IMR-90 (cell line): ENCODE data around the gene CEACAM7. TPM values are rescaled to one million over a fixed set of nuclear protein-coding genes. Genes with fewer than 3 reads are reported as not detected.

Source experiments
- ATAC-seq: fragments of 200-7000 bp; cut with Tn5 transposase; 2 replicates; pipeline ENCODE4 v1.9.1; 2020; ENCODE audit warnings: low read depth, mild to moderate bottlenecking, moderate library complexity
- BruUV-seq: library from RNA; stranded (reverse); fragments of 400-500 nt; replicated peaks from 2 replicates; lab custom pipeline; 2021; lab: Mats Ljungman, UMichigan
- CTCF ChIA-PET: fragments of 300-600 bp; formaldehyde crosslinking; extraction: SDS; loops from one replicate; lab custom pipeline; 2021; ENCODE audit warnings: antibody characterized with exemption; lab: Yijun Ruan, JAX
- POLR2A ChIA-PET: fragments of 300-600 bp; sonication (Branson Sonifier 250); formaldehyde crosslinking; loops from one replicate; lab custom pipeline; 2022; ENCODE audit warnings: antibody characterized with exemption; ENCODE audit not compliant: unreplicated experiment; lab: Charles Lee
- DNase-seq: peaks from one replicate; pipeline ENCODE4 v3.0.0; 2013
- H2AFZ ChIP-seq: replicated peaks from 2 replicates; pipeline ENCODE3; 2013; ENCODE audit warnings: low read length, mild to moderate bottlenecking; ENCODE audit not compliant: poor library complexity
- H2AK5ac ChIP-seq: 2 replicates; pipeline ENCODE4 v1.6.1; 2013; ENCODE audit warnings: low read depth, low read length, inconsistent platforms
- H2AK9ac ChIP-seq: replicated peaks from 2 replicates; pipeline ENCODE3; 2013; ENCODE audit warnings: mild to moderate bottlenecking, low read depth, low read length, moderate library complexity; ENCODE audit not compliant: poor library complexity
- H2BK120ac ChIP-seq: 2 replicates; pipeline ENCODE4 v1.6.1; 2013; ENCODE audit warnings: low read depth, low read length, inconsistent platforms
- H2BK15ac ChIP-seq: 3 replicates; pipeline ENCODE4 v1.6.1; 2013; ENCODE audit warnings: low read depth, low read length, inconsistent platforms
- H2BK20ac ChIP-seq: 2 replicates; pipeline ENCODE4 v1.6.1; 2013; ENCODE audit warnings: low read depth, mild to moderate bottlenecking, inconsistent platforms, low read length, moderate library complexity
- H2BK5ac ChIP-seq: 2 replicates; pipeline ENCODE4 v1.6.1; 2013; ENCODE audit warnings: mild to moderate bottlenecking, low read depth, low read length, inconsistent platforms; ENCODE audit not compliant: poor library complexity, severe bottlenecking
- H3K14ac ChIP-seq: replicated peaks from 2 replicates; pipeline ENCODE4 v1.6.1; 2013; ENCODE audit warnings: low read depth, low read length, inconsistent platforms
- H3K18ac ChIP-seq: 2 replicates; pipeline ENCODE4 v1.6.1; 2013; ENCODE audit warnings: low read depth, low read length, control low read depth
- H3K23ac ChIP-seq: 2 replicates; pipeline ENCODE4 v1.6.1; 2013; ENCODE audit warnings: low read depth, low read length, inconsistent platforms
- H3K27ac ChIP-seq: 2 replicates; pipeline ENCODE4 v1.5.1; 2013; ENCODE audit warnings: mild to moderate bottlenecking, control low read depth, low read length; ENCODE audit not compliant: insufficient read depth
- H3K27me3 ChIP-seq: 2 replicates; pipeline ENCODE4 v1.6.1; 2013; ENCODE audit warnings: low read length; ENCODE audit not compliant: control insufficient read depth, insufficient read depth
- H3K36me3 ChIP-seq: 2 replicates; pipeline ENCODE4 v1.6.1; 2013; ENCODE audit warnings: low read length, mixed read lengths; ENCODE audit not compliant: control insufficient read depth, insufficient read depth
- H3K4ac ChIP-seq: 2 replicates; pipeline ENCODE4 v1.6.1; 2013; ENCODE audit warnings: low read depth, low read length, inconsistent platforms
- H3K4me1 ChIP-seq: 2 replicates; pipeline ENCODE4 v1.6.1; 2013; ENCODE audit warnings: low read length, mixed read lengths; ENCODE audit not compliant: control insufficient read depth, insufficient read depth
- H3K4me2 ChIP-seq: 2 replicates; pipeline ENCODE4 v1.6.1; 2013; ENCODE audit warnings: low read depth, mild to moderate bottlenecking, control low read depth, low read length, moderate library complexity
- H3K4me3 ChIP-seq: 2 replicates; pipeline ENCODE4 v1.5.1; 2013; ENCODE audit warnings: low read depth, mild to moderate bottlenecking, control low read depth, low read length, moderate library complexity; ENCODE audit not compliant: insufficient read depth
- H3K56ac ChIP-seq: 2 replicates; pipeline ENCODE4 v1.6.1; 2013; ENCODE audit warnings: low read length, inconsistent platforms; ENCODE audit not compliant: insufficient read depth; ENCODE audit errors: extremely low read depth
- H3K79me1 ChIP-seq, 2 experiments: 2 replicates each; pipeline ENCODE4 v1.6.1; 2013; ENCODE audit warnings: low read length in 2 of 2, inconsistent platforms in 1 of 2, low read depth in 1 of 2
- H3K9ac ChIP-seq: 2 replicates; pipeline ENCODE4 v1.6.1; 2013; ENCODE audit warnings: low read depth, low read length, control low read depth
- H3K9me1 ChIP-seq: 2 replicates; pipeline ENCODE4 v1.6.1; 2013; ENCODE audit warnings: low read length, inconsistent platforms; ENCODE audit not compliant: insufficient read depth
- H3K9me3 ChIP-seq: 2 replicates; pipeline ENCODE4 v1.6.1; 2013; ENCODE audit warnings: low read length; ENCODE audit not compliant: control insufficient read depth, insufficient read depth
- H4K20me1 ChIP-seq: 2 replicates; pipeline ENCODE4 v1.6.1; 2013; ENCODE audit warnings: low read length, inconsistent platforms; ENCODE audit not compliant: insufficient read depth
- H4K5ac ChIP-seq: 2 replicates; pipeline ENCODE4 v1.6.1; 2013; ENCODE audit warnings: mild to moderate bottlenecking, low read depth, low read length, control low read depth
- H4K8ac ChIP-seq, 2 experiments: 2 replicates each; pipeline ENCODE4 v1.6.1; 2013; ENCODE audit warnings: low read depth in 2 of 2, low read length in 2 of 2, control low read depth in 1 of 2, inconsistent platforms in 1 of 2
- H4K91ac ChIP-seq: 2 replicates; pipeline ENCODE4 v1.6.1; 2013; ENCODE audit warnings: low read depth, low read length, inconsistent platforms; ENCODE audit not compliant: insufficient read depth
- CEBPB ChIP-seq: IDR thresholded peaks from 2 replicates; pipeline ENCODE4 v1.6.1; 2012; ENCODE audit warnings: low read depth, low read length, improper control_type of control experiment
- ELK1 ChIP-seq: fragments of 150-350 bp; IDR thresholded peaks from 2 replicates; pipeline ENCODE4 v1.6.1; 2016; ENCODE audit warnings: low read depth, mild to moderate bottlenecking, low read length, moderate library complexity, borderline replicate concordance
- MAZ ChIP-seq: IDR thresholded peaks from 2 replicates; pipeline ENCODE4 v1.6.1; 2012; ENCODE audit warnings: low read depth, mild to moderate bottlenecking, low read length, improper control_type of control experiment, moderate library complexity, borderline replicate concordance
- MXI1 ChIP-seq: IDR thresholded peaks from 2 replicates; pipeline ENCODE4 v1.6.1; 2012; ENCODE audit warnings: low read depth, mild to moderate bottlenecking, low read length, moderate library complexity, borderline replicate concordance
- NFE2L2 ChIP-seq: fragments of 150-350 bp; IDR thresholded peaks from 2 replicates; pipeline ENCODE4 v1.6.1; 2016; ENCODE audit warnings: low read depth, mild to moderate bottlenecking, low read length
- RCOR1 ChIP-seq: IDR thresholded peaks from 2 replicates; pipeline ENCODE4 v1.6.1; 2012; ENCODE audit warnings: mild to moderate bottlenecking, low read length, improper control_type of control experiment; ENCODE audit not compliant: insufficient replicate concordance
- WGBS, 2 experiments: methylation state at CpG; one replicate each; pipeline versions ENCODE4 v1.1.5 to v1.1.7; 2013; ENCODE audit warnings: missing lambda C conversion rate in 2 of 2; ENCODE audit not compliant: insufficient read length in 1 of 2; ENCODE audit errors: extremely low coverage in 2 of 2; 5-methylcytosine and 5-hydroxymethylcytosine counted together
- dilution Hi-C: fragments of 300-500 bp; cut with HindIII; formaldehyde crosslinking; loops from one replicate; pipeline ENCODE4 v1.14.3; 2018; ENCODE audit warnings: low sequenced_read_pairs; ENCODE audit not compliant: unreplicated experiment
- in situ Hi-C: fragments of 300-500 bp; cut with MboI; formaldehyde crosslinking; loops from 3 replicates; pipeline ENCODE4 v1.14.3; 2019; ENCODE audit warnings: low sequenced_read_pairs, inconsistent platforms, mixed read lengths
- intact Hi-C: fragments of 100-400 bp; cut with micrococcal nuclease; formaldehyde crosslinking; loops from 2 replicates; pipeline ENCODE4 v1.10.0; 2022
- polyA plus RNA-seq, 3 experiments: library from polyadenylated mRNA; depleted of rRNA; stranded (reverse); fragments of >200 nt; gene quantifications; 2 replicates each; pipeline ENCODE4 v1.2.3, GENCODE V29; 2012; ENCODE audit warnings: low replicate concordance in 1 of 3
- total RNA-seq: library from RNA; depleted of rRNA; stranded (reverse); fragments of >200 nt; gene quantifications from 2 replicates; pipeline ENCODE4 v1.2.3, GENCODE V29; 2012

Gene CEACAM7
- total and polyA plus RNA-seq, 2 of the 4 experiments (the other 2 are of a cell fraction): not detected

- no peak within 1 kb of the TSS for H4K5ac ChIP-seq
- POLR2A ChIA-PET: no interaction called here
- CTCF ChIA-PET: no interaction called here
- no peak within 1 kb of the TSS for H2AFZ ChIP-seq
- H3K9me1 ChIP-seq: no peaks in the 10 kb centered on the region
- H2AK9ac ChIP-seq: no peak within 1 kb of the TSS
- no peak for TF ChIP-seq RCOR1
- TF ChIP-seq CEBPB: no peak
- TF ChIP-seq MAZ: no peak
- no peak for TF ChIP-seq NFE2L2
- no peak for TF ChIP-seq ELK1
- no peak for TF ChIP-seq MXI1
- H3K4ac ChIP-seq: no peak within 1 kb of the TSS
- no peak within 1 kb of the TSS for H2BK15ac ChIP-seq
- no peak within 1 kb of the TSS for H2AK5ac ChIP-seq
- WGBS, 2 experiments: 6% methylated on average over 4 of the region's 7 CpGs; no CpG with 5 or more reads in 1 of the 2 experiments
- in situ Hi-C loops (no loop called here), dilution Hi-C loops (no loop called here), intact Hi-C loops (no loop called here)
- no peak within 1 kb of the TSS for H3K4me3 ChIP-seq
- BruUV-seq: no TSS peak
- no peaks in the 10 kb centered on the region for H3K4me1 ChIP-seq
- no peak within 1 kb of the TSS for H3K23ac ChIP-seq
- H4K8ac ChIP-seq: no peak within 1 kb of the TSS
- H3K56ac ChIP-seq: no peak within 1 kb of the TSS
- H3K27ac ChIP-seq: no peak within 1 kb of the TSS
- no peak within 1 kb of the TSS for H3K18ac ChIP-seq
- no peak for ATAC-seq
- no peak for DNase-seq
- H3K79me1 ChIP-seq: no peaks in the 10 kb centered on the region
- H2BK5ac ChIP-seq: no peak within 1 kb of the TSS
- H4K91ac ChIP-seq: no peak within 1 kb of the TSS
- no peaks in the 10 kb centered on the region for H3K36me3 ChIP-seq
- H2BK20ac ChIP-seq: no peak within 1 kb of the TSS
- H3K14ac ChIP-seq: no peak within 1 kb of the TSS
- H3K9me3 ChIP-seq: no peaks in the 10 kb centered on the region
- H3K9ac ChIP-seq: no peak within 1 kb of the TSS
- no peak within 1 kb of the TSS for H3K4me2 ChIP-seq
- H2BK120ac ChIP-seq: no peak within 1 kb of the TSS
- peaks cover 2% of the 10 kb centered on the region; the same call in 1 of the 2 replicates for H3K27me3 ChIP-seq
- no peaks in the 10 kb centered on the region for H4K20me1 ChIP-seq
Measured at GRCh38 chr19:41626877-41627276, 61.2 kb downstream of the CEACAM7 start, which contains the start of gene CEACAM4. TSS of gene CEACAM4 (minus strand) at chr19:41627074. CDS start at chr19:41626963, 111 bp downstream.
